ENCODE results near the gene COL15A1. TPM values are rescaled to one million over a fixed set of nuclear protein-coding genes. Genes with fewer than 3 reads are reported as not detected.

Gene COL15A1
- total and polyA plus RNA-seq, 2 donors = 42.0 to 136 TPM

DNA sequence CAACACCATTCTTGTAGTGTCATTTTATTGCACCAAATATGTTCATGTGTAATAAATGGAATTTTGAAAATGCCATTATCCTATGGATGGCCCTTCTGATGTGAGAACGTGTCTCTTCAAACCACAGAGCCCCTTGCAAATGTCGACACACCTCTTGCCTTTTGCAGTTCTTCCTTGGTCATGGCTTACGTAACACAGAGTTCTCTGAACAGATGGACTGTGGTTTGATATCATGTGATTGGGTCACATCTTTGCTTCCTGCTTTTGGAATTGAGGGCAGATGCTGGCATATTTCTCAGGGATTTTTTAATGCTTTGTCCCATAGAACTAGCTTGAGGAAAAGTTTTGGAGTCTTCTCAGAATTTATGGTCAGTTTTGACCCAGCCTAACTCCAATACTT, 165.8 kb downstream of the COL15A1 start:
- no peak for DNase-seq (ENCODE audit: extremely low spot score)
- H3K4me1 ChIP-seq (ENCODE audit: insufficient read depth) = no peaks in the 10 kb centered on the region
- H3K36me3 ChIP-seq (ENCODE audit: insufficient read depth) = no peaks in the 10 kb centered on the region
- WGBS = 82% methylated on average over 3 of the region's 3 CpGs
- H3K27ac ChIP-seq (ENCODE audit: low read depth) = peak overlapping the region; percentile 19
- no peak overlapping the region for H3K4me3 ChIP-seq (ENCODE audit: low read depth, low read length)

DNA sequence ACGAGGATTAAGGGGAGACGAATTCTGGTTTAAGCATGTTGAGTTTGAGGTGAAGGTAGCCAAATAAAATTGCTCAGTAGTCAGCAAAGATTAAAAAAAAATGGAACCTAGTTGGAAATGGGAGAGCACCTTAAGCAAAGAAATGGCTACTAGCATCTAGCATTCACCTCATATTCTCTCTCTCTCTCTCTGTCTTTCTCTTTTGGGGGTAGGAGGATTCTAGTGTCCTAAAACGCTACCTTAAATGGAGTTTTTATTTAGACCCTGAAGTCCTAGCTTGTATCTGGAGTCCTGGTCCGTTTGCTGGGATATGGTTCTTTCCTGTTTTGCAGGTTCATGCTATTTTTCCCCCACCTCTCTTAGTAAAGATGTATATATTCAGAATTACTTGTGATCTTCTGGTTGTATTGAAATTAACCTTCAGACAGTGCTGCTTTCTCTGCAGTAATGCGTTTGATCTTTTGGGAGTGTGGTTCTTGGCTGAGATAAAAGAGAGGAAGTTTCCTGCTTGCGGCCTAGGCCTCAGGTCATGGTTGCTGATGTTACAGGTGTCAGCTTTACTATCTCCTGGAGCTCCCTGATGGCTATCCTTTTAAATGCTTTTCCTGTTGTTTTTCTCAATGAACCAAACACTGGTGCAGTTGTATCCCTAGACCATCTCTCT, 169.2 kb downstream of the COL15A1 start:
- H3K4me1 ChIP-seq (ENCODE audit: insufficient read depth) = no peaks in the 10 kb centered on the region
- WGBS = 68% methylated on average over 6 of the region's 6 CpGs
- H3K27ac ChIP-seq (ENCODE audit: low read depth) = no peak overlapping the region

GRCh38 chr9:99113414-99114048, 169.8 kb downstream of the COL15A1 start:
- Histone ChIP-seq H3K36me3 (ENCODE audit: insufficient read depth) (no peaks in the 10 kb centered on the region), H3K4me1 (ENCODE audit: insufficient read depth) (no peaks in the 10 kb centered on the region), H3K27ac (ENCODE audit: low read depth) (no peak overlapping the region), H3K4me3 (ENCODE audit: low read depth, low read length) (no peak overlapping the region)
- DNase-seq (ENCODE audit: extremely low spot score) = no peak
- WGBS = 65% methylated on average over 2 of the region's 2 CpGs

More for the DNA sequence above, 169.2 kb downstream of the COL15A1 start:
- no peak for DNase-seq (ENCODE audit: extremely low spot score)
- Histone ChIP-seq H3K4me3 (ENCODE audit: low read depth, low read length) (no peak overlapping the region), H3K36me3 (ENCODE audit: insufficient read depth) (no peaks in the 10 kb centered on the region)

DNA sequence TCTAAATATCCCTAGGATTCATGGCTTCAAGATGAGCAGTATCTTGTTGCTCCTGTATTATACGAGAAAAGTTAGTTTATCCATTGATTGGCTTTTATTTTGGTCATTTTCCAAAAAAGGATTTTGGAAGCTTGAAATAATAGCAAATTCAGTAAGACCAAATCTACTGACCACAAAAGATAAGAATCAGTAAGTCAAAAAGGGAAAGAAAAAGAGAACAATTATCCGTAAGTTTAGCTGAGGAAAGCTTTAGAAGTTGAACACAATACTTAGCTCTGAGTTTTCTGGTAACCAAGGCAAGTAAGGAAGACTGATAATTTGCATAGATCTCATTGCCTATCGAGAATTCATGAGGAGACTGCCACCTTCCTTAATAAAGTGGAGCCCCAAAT, 170.3 kb downstream of the COL15A1 start:
- WGBS = 58% methylated on average over 3 of the region's 3 CpGs
- Histone ChIP-seq H3K4me3 (ENCODE audit: low read depth, low read length) (no peak overlapping the region), H3K36me3 (ENCODE audit: insufficient read depth) (no peaks in the 10 kb centered on the region), H3K27ac (ENCODE audit: low read depth) (no peak overlapping the region), H3K4me1 (ENCODE audit: insufficient read depth) (no peaks in the 10 kb centered on the region)
- no peak for DNase-seq (ENCODE audit: extremely low spot score)

- H3K27ac ChIP-seq (ENCODE audit: low read depth) = no peak overlapping the region
- WGBS = 71% methylated on average over 6 of the region's 6 CpGs
- H3K4me3 ChIP-seq (ENCODE audit: low read depth, low read length) = no peak overlapping the region
- no peaks in the 10 kb centered on the region for H3K4me1 ChIP-seq (ENCODE audit: insufficient read depth)
- no peak for DNase-seq (ENCODE audit: extremely low spot score)
- H3K36me3 ChIP-seq (ENCODE audit: insufficient read depth) = no peaks in the 10 kb centered on the region
Observed at GRCh38 chr9:99114846-99115500, 171.3 kb downstream of the COL15A1 start.

DNA sequence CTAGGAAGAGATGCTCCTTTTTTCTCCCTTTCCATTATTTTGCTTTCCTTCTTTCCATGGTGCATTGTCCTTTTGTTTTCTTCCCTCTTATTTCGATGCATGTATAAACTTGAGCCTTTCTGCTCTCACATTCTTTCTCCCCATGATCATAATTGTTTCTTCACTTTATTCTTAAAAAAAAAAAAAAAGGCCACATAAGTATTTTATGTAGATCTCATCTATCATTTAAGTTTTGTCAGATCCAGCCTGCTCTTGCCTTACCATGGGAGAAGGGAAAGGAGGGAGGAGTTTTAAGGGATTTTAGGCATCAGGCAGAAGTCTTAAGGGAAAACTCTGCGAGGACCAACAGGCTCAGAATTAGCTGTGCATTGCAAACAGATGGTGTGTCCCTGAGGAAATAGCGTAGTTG, 172.3 kb downstream of the COL15A1 start:
- Histone ChIP-seq H3K27ac (ENCODE audit: low read depth) (no peak overlapping the region), H3K36me3 (ENCODE audit: insufficient read depth) (no peaks in the 10 kb centered on the region), H3K4me3 (ENCODE audit: low read depth, low read length) (no peak overlapping the region), H3K4me1 (ENCODE audit: insufficient read depth) (no peaks in the 10 kb centered on the region)
- 60% methylated on average over 3 of the region's 3 CpGs for whole genome bisulfite sequencing
- no peak for DNase-seq (ENCODE audit: extremely low spot score)

GRCh38 chr9:99118782-99119466, 175.2 kb downstream of the COL15A1 start:
- H3K4me3 ChIP-seq (ENCODE audit: low read depth, low read length) = no peak overlapping the region
- no peaks in the 10 kb centered on the region for H3K4me1 ChIP-seq (ENCODE audit: insufficient read depth)
- WGBS = 86% methylated on average over 7 of the region's 7 CpGs
- H3K36me3 ChIP-seq (ENCODE audit: insufficient read depth) = no peaks in the 10 kb centered on the region
- no peak for DNase-seq (ENCODE audit: extremely low spot score)
- no peak overlapping the region for H3K27ac ChIP-seq (ENCODE audit: low read depth)

DNA sequence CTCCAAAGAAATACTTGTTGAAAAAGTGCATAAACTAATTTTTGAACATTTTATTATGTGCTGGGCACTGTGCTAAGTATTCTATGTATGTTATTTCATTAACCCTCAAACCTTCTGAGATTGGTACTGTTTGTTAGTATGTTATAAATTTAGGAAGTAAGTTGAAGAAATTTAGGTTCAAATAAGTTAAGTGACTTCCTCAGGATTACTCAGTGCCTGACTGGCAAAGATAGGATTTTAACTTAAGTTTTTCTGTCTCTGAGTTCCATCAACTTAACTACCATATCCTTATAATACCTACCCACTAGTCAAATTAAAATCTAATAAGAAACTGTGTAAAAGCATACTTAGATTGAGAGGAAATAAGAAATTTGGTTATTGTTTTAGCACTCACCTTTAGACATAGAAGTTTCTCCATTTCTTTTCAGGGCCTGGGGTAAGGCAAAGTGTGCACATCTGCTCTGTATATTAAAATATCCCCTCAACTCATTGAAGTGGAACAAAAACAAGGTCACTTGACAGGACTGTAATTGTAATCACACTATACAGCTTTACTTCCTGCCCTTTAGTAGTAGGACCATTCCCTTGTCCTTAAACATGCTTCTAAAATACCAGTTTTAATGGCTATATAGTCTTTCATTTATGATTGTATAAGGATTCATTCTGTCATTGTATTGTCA, 176.4 kb downstream of the COL15A1 start:
- no peaks in the 10 kb centered on the region for H3K36me3 ChIP-seq (ENCODE audit: insufficient read depth)
- no peak overlapping the region for H3K27ac ChIP-seq (ENCODE audit: low read depth)
- H3K4me1 ChIP-seq (ENCODE audit: insufficient read depth) = no peaks in the 10 kb centered on the region
- DNase-seq (ENCODE audit: extremely low spot score) = no peak
- H3K4me3 ChIP-seq (ENCODE audit: low read depth, low read length) = no peak overlapping the region

Other genes starting within 250 kb of the COL15A1 start
- gene GABBR2, start 235.0 kb upstream of the COL15A1 start, total RNA-seq = 0.53 TPM
- 0.04 TPM for gene GABBR2, start 235.0 kb upstream of the COL15A1 start, polyA plus RNA-seq
- 8.8 TPM for gene ANKS6, start 147.4 kb upstream of the COL15A1 start, total RNA-seq
- gene ANKS6, start 147.4 kb upstream of the COL15A1 start, polyA plus RNA-seq = 18.3 TPM
- gene GALNT12, start 136.2 kb upstream of the COL15A1 start, total RNA-seq = 13.0 TPM
- gene GALNT12, start 136.2 kb upstream of the COL15A1 start, polyA plus RNA-seq = 12.6 TPM
- 120 TPM for gene TGFBR1, start 161.2 kb downstream of the COL15A1 start, total RNA-seq
- 14.9 TPM for gene TGFBR1, start 161.2 kb downstream of the COL15A1 start, polyA plus RNA-seq

Measured in urinary bladder (tissue), 4 donors.